ENCODE data around the gene LAPTM4A. TPM values are rescaled to one million over a fixed set of nuclear protein-coding genes. Genes with fewer than 3 reads are reported as not detected.
A peak's percentile ranks its signal among the peaks of the same experiment; 100 is the strongest.

The LAPTM4A gene
- total RNA-seq, 1 donor from 2014 or later, result 172 TPM

DNA sequence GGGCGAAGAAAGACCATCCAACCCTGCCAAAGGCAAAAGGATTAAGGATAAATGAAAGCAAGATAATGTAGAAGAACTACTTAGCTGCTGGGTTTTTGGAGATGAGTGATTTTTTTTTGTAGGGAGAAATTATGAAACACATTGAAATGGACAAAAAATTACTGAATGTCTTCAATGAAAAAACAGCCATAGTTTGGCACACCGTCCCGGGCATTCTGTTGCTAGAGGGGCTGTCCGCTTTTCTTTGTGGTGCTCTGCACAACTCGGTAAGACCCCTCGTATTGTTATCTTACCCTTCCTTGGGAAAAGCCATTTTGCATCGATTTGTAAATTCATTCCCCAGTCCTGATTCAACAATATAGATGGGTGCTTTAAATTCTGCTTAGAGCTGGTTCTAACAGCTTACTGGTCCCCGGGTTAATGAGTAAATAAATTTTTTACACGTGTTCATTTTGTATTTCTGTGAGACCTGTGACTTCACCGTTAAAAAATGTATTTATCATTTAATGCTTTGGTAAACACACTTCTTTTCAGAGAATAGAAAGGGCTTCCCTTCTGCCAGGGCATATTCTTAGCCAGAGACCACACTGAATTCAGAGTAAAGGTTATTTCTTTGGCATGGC, 912 bp upstream of the LAPTM4A start:
- no peak for TF ChIP-seq POLR2A (IDR thresholded peaks at IDR 0.05)
- no peak for TF ChIP-seq POLR2AphosphoS5 (IDR thresholded peaks at IDR 0.05; ENCODE audit: insufficient read depth in 1 of 2, low read depth in 1 of 2)
- TF ChIP-seq, protein P1, sequence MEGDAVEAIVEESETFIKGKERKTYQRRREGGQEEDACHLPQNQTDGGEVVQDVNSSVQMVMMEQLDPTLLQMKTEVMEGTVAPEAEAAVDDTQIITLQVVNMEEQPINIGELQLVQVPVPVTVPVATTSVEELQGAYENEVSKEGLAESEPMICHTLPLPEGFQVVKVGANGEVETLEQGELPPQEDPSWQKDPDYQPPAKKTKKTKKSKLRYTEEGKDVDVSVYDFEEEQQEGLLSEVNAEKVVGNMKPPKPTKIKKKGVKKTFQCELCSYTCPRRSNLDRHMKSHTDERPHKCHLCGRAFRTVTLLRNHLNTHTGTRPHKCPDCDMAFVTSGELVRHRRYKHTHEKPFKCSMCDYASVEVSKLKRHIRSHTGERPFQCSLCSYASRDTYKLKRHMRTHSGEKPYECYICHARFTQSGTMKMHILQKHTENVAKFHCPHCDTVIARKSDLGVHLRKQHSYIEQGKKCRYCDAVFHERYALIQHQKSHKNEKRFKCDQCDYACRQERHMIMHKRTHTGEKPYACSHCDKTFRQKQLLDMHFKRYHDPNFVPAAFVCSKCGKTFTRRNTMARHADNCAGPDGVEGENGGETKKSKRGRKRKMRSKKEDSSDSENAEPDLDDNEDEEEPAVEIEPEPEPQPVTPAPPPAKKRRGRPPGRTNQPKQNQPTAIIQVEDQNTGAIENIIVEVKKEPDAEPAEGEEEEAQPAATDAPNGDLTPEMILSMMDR (IDR thresholded peaks at IDR 0.05), result no peak
- Histone ChIP-seq H3K4me3 (peak overlapping the region; percentile 74 to 89), H3K36me3 (no peaks in the 10 kb centered on the region), H3K27me3 (no peaks in the 10 kb centered on the region), H3K9me3 (no peaks in the 10 kb centered on the region), H3K27ac (peak overlapping the region; percentile 97), H3K4me1 (peaks cover 35% of the 10 kb centered on the region)
- intact Hi-C loops (cut with DNase I), result no loop called here
- no peak for DNase-seq (ENCODE audit: extremely low spot score in 2 of 2)

DNA sequence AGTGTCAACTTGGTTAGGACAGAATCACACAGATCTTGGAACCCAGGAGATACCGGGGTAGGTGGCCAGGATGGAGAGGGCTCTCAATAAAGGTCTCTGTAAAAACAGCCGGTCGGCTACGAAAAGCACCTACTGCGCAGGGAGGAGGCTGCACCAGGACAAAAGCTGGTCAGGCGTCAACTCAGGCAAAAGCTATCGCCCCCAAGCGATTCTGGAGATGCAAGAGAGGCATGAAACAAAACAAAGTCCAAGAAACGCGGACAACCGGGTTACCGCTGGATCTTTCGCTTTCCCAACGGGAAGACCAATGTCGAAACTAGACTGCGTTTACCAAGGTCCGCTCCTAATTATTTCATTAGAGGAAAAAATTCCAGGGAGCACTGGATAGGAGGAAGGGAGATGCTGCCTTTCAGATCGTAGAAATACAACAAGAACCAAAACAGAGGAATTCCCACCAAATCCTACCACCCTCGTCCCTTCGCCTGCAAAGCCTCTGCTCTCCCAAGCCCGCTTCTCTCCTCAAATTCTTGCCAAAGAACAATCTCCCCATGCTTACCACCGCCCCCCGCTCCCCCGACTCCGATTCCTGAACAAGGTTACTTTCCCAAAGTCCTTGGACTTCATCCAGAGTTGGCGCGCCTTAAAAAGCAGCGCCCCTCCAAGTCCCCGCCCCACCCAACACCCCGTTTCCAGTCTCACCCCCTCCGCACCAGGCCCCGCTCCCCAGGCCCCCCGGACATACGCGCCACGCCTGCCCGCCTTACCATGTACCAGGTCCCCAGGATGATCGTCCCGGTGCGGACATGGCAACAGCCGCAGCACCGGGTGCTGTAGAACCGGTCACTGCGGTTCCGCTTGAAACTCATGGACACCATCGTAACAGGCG, 539 bp downstream of the LAPTM4A start:
- Histone ChIP-seq H3K27ac (peak overlapping the region; percentile 97), H3K4me3 (peak overlapping the region; percentile 74 to 89), H3K9me3 (no peaks in the 10 kb centered on the region), H3K36me3 (no peaks in the 10 kb centered on the region), H3K27me3 (no peaks in the 10 kb centered on the region), H3K4me1 (peaks cover 39% of the 10 kb centered on the region)
- intact Hi-C loops (cut with DNase I), result no loop called here
- TF ChIP-seq POLR2AphosphoS5 (IDR thresholded peaks at IDR 0.05; ENCODE audit: insufficient read depth in 1 of 2, low read depth in 1 of 2) (no peak), POLR2A (IDR thresholded peaks at IDR 0.05) (no peak)
- TF ChIP-seq, protein P1 (IDR thresholded peaks at IDR 0.05), result no peak
- no peak for DNase-seq (ENCODE audit: extremely low spot score in 2 of 2)

DNA sequence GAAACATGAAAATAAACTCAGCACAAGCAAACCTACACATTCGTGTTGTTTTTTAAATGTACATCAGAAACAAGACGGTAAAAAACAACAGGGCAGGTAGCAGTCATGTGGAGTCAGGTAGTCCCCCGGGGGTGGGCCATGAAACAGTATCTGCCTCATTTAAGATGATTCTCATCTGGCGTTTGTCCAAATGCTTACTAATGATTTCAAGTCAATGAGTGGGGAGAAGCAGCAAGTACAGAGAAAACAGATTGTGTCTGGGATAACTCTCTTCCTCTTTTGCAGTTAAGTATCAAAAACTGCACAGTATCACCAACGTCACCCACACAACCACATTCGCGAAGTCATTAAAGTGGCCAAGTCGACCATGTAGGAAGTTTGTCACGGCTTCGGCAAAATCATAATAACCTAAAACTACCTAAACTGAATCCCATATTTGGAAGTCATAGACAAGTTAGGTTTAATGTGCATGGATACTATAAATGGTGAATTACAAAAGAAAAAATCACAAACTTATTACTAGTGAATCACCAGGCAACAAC, 1.3 kb downstream of the LAPTM4A start:
- peak overlapping the region; percentile 97 for H3K27ac ChIP-seq
- intact Hi-C loops (cut with DNase I), result no loop called here
- H3K4me1 ChIP-seq, result peaks cover 46% of the 10 kb centered on the region
- H3K36me3 ChIP-seq, result no peaks in the 10 kb centered on the region
- TF ChIP-seq POLR2A (IDR thresholded peaks at IDR 0.05), result no peak
- TF ChIP-seq, protein P1 (IDR thresholded peaks at IDR 0.05), result no peak
- TF ChIP-seq POLR2AphosphoS5 (IDR thresholded peaks at IDR 0.05; ENCODE audit: insufficient read depth in 1 of 2, low read depth in 1 of 2), result no peak
- peak overlapping the region; percentile 74 to 89 for H3K4me3 ChIP-seq
- H3K9me3 ChIP-seq, result no peaks in the 10 kb centered on the region
- DNase-seq (ENCODE audit: extremely low spot score in 2 of 2), result no peak
- no peaks in the 10 kb centered on the region for H3K27me3 ChIP-seq

DNA sequence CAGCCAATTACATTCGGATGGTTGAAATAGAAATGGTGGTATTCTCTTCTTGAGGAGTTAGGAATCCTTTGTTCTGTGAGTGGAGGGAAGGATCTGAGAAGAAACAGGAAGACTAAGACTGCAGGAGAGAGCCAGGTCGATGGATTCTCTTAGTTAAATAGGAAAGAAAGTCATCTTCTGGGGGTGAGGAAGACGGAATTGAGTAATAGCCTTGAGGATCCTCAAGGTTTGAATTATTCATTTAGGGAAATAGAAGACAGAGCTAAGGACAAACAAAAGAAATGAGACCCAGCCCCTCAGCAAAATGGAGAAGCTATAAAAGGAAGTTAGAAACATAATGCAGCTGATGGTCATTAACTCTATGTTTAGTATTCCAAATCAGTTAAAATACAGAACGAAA, 1.8 kb downstream of the LAPTM4A start:
- H3K9me3 ChIP-seq, result no peaks in the 10 kb centered on the region
- H3K27me3 ChIP-seq, result no peaks in the 10 kb centered on the region
- intact Hi-C loops (cut with DNase I), result no loop called here
- H3K4me3 ChIP-seq, result peak overlapping the region; percentile 74 to 89
- peak overlapping the region; percentile 97 for H3K27ac ChIP-seq
- H3K4me1 ChIP-seq, result peaks cover 51% of the 10 kb centered on the region
- no peaks in the 10 kb centered on the region for H3K36me3 ChIP-seq
- TF ChIP-seq POLR2A (IDR thresholded peaks at IDR 0.05), result no peak
- TF ChIP-seq POLR2AphosphoS5 (IDR thresholded peaks at IDR 0.05; ENCODE audit: insufficient read depth in 1 of 2, low read depth in 1 of 2), result no peak
- TF ChIP-seq, protein P1 (IDR thresholded peaks at IDR 0.05), result no peak
- no peak for DNase-seq (ENCODE audit: extremely low spot score in 2 of 2)

Measured in vagina (tissue), 2 donors.